K562 (cell line): ENCODE measurements around the gene BCL7C.

Source experiments
- CTCF ChIP-seq, 3 experiments: IDR thresholded peaks in 2 of 3; conservative IDR thresholded peaks in 1 of 3; 2 replicates each; pipeline ENCODE4 v1.5.1; 2011 to 2012; ENCODE audit warnings: low read length in 3 of 3, mild to moderate bottlenecking in 3 of 3, control low read depth in 2 of 3, improper control_type of control experiment in 1 of 3, inconsistent platforms in 1 of 3, low read depth in 1 of 3, mixed read lengths in 1 of 3, moderate library complexity in 1 of 3; ENCODE audit not compliant: insufficient read depth in 2 of 3
- SMAD3 ChIP-seq: fragments of 450-650 bp; formaldehyde crosslinking; conservative IDR thresholded peaks from 2 replicates; pipeline ENCODE4 v1.4.0; 2020; ENCODE audit warnings: mild to moderate bottlenecking

GRCh38 chr16:30882429-30883310 lies 11.2 kb downstream of the BCL7C start:
- TF ChIP-seq SMAD3 (no peak), CTCF (IDR thresholded peaks at IDR 0.05 in 2 of 3, conservative IDR thresholded peaks at IDR 0.05 in 1 of 3; ENCODE audit: insufficient read depth in 2 of 3, low read depth in 1 of 3, low read length in 3 of 3) (no peak)
